GM12865 (cell line): ENCODE data around the gene MYPN.
"Not testable (repeated sequence)": the region's sequence is repeated elsewhere in the genome, so short reads cannot be mapped to it uniquely, and the experiment has no call there.

Experiments
- DNase-seq: peaks from one replicate; pipeline ENCODE4 v3.0.0; 2010; ENCODE audit warnings: low read depth
- H3K4me3 ChIP-seq: 2 replicates; pipeline ENCODE4 v1.5.1; 2011; ENCODE audit warnings: mild to moderate bottlenecking, low read depth, low read length, control low read depth
- CTCF ChIP-seq: IDR thresholded peaks from 2 replicates; pipeline ENCODE4 v1.5.1; 2011; ENCODE audit warnings: low read length, control low read depth, low read depth, inconsistent platforms; ENCODE audit not compliant: insufficient read depth; ENCODE audit errors: missing control alignments

The MYPN gene

GRCh38 chr10:68235111-68235510, 125.8 kb downstream of the MYPN start:
- no peak for TF ChIP-seq CTCF
- no peak for DNase-seq
- no peak overlapping the region for H3K4me3 ChIP-seq

- no peak for DNase-seq
- no peak overlapping the region for H3K4me3 ChIP-seq
- TF ChIP-seq CTCF = no peak
These were observed 126.3 kb downstream of the MYPN start for GRCh38 chr10:68235581-68235980.

- no peak for DNase-seq
- no peak overlapping the region for H3K4me3 ChIP-seq
- no peak for TF ChIP-seq CTCF
These were observed 127.9 kb downstream of the MYPN start for GRCh38 chr10:68237173-68237572.

- no peak for TF ChIP-seq CTCF
- no peak overlapping the region for H3K4me3 ChIP-seq
- no peak for DNase-seq
These were observed 129.1 kb downstream of the MYPN start for GRCh38 chr10:68238371-68238770.

- no peak for TF ChIP-seq CTCF
These were observed 129.8 kb downstream of the MYPN start for GRCh38 chr10:68239069-68239468.

GRCh38 chr10:68239596-68240150, 130.4 kb downstream of the MYPN start:
- no peak overlapping the region for H3K4me3 ChIP-seq
- no peak for DNase-seq
- TF ChIP-seq CTCF = no peak

More at GRCh38 chr10:68239069-68239468, 129.8 kb downstream of the MYPN start:
- DNase-seq = no peak
- no peak overlapping the region for H3K4me3 ChIP-seq

- H3K4me3 ChIP-seq = no peak overlapping the region
- TF ChIP-seq CTCF = no peak
- DNase-seq = no peak
These were observed 132.8 kb downstream of the MYPN start for GRCh38 chr10:68242051-68242450.

- H3K4me3 ChIP-seq, DNase-seq: not testable (repeated sequence)
These were observed 137.1 kb downstream of the MYPN start for GRCh38 chr10:68246397-68246796.
